ENCODE measurements around the gene APLF. TPM values are rescaled to one million over a fixed set of nuclear protein-coding genes. Genes with fewer than 3 reads are reported as not detected.

APLF gene
- total RNA-seq, 1 experiment from 2014 or later, result 5.5 TPM

DNA sequence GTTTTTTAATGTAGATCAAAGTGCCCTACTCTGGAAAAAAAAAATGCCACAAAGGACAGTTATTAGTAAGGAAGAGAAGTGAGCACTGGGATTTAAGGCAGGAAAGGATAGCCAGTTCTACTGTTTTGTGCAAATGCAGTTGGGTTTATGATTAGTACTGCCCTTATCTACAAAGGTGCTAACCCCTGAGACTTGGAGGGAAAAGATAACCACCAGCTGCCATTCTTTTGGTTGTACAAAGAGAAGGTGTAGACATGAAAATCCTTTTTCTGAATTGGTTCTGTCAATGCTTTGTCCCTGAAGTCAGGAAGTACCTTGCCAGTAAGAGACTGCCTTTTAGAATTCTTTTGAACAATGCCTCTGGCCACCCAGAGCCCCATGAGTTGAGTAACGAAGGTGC is 11.3 kb downstream of the APLF start:
- CTCF ChIA-PET, result interaction anchor here (0.7 kb wide), 1 partner anchor 285 kb away, joined by 3 read pairs; no protein-coding TSS in a partner anchor
- Histone ChIP-seq H3K36me3 (ENCODE audit: insufficient read depth, low read length, poor library complexity, severe bottlenecking) (no peaks in the 10 kb centered on the region), H3K27me3 (replicated peaks; ENCODE audit: insufficient read depth, low read depth, low read length, poor library complexity) (no peaks in the 10 kb centered on the region), H3K4me1 (ENCODE audit: insufficient read depth, low read length, poor library complexity, severe bottlenecking) (no peaks in the 10 kb centered on the region), H3K4me3 (ENCODE audit: low read depth, low read length, poor library complexity, severe bottlenecking) (no peak overlapping the region), H3K9me3 (ENCODE audit: low read depth, low read length, poor library complexity, severe bottlenecking) (no peaks in the 10 kb centered on the region), H3K27ac (ENCODE audit: low read depth, low read length, poor library complexity, severe bottlenecking) (no peak overlapping the region)
- TF ChIP-seq, protein P1, sequence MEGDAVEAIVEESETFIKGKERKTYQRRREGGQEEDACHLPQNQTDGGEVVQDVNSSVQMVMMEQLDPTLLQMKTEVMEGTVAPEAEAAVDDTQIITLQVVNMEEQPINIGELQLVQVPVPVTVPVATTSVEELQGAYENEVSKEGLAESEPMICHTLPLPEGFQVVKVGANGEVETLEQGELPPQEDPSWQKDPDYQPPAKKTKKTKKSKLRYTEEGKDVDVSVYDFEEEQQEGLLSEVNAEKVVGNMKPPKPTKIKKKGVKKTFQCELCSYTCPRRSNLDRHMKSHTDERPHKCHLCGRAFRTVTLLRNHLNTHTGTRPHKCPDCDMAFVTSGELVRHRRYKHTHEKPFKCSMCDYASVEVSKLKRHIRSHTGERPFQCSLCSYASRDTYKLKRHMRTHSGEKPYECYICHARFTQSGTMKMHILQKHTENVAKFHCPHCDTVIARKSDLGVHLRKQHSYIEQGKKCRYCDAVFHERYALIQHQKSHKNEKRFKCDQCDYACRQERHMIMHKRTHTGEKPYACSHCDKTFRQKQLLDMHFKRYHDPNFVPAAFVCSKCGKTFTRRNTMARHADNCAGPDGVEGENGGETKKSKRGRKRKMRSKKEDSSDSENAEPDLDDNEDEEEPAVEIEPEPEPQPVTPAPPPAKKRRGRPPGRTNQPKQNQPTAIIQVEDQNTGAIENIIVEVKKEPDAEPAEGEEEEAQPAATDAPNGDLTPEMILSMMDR (conservative IDR thresholded peaks at IDR 0.05; ENCODE audit: low read depth, low read length), result no peak
- intact Hi-C loops (cut with micrococcal nuclease; ENCODE audit: unreplicated experiment), result no loop called here
- BruUV-seq (replicated peaks), result no TSS peak
- DNase-seq (ENCODE audit: low spot score), result no peak
- POLR2A ChIA-PET (ENCODE audit: low non-redundant PET), result no interaction called here

- CTCF ChIA-PET, result interaction anchor here (0.6 kb wide), 1 partner anchor 363 kb away, joined by 3 read pairs; no protein-coding TSS in a partner anchor
- intact Hi-C loops (cut with micrococcal nuclease; ENCODE audit: unreplicated experiment), result no loop called here
- no peaks in the 10 kb centered on the region for H3K9me3 ChIP-seq (ENCODE audit: low read depth, low read length, poor library complexity, severe bottlenecking)
- TF ChIP-seq EZH2 (IDR thresholded peaks at IDR 0.05; ENCODE audit: borderline replicate concordance, low read depth, low read length, poor library complexity, severe bottlenecking), result no peak
- TF ChIP-seq, protein P1 (conservative IDR thresholded peaks at IDR 0.05; ENCODE audit: low read depth, low read length), result no peak
- H3K27me3 ChIP-seq (replicated peaks; ENCODE audit: insufficient read depth, low read depth, low read length, poor library complexity), result no peaks in the 10 kb centered on the region
- H3K36me3 ChIP-seq (ENCODE audit: insufficient read depth, low read length, poor library complexity, severe bottlenecking), result no peaks in the 10 kb centered on the region
- no peak for DNase-seq (ENCODE audit: low spot score)
- POLR2A ChIA-PET (ENCODE audit: low non-redundant PET), result no interaction called here
- no peak overlapping the region for H3K27ac ChIP-seq (ENCODE audit: low read depth, low read length, poor library complexity, severe bottlenecking)
- H3K4me1 ChIP-seq (ENCODE audit: insufficient read depth, low read length, poor library complexity, severe bottlenecking), result peaks cover 5% of the 10 kb centered on the region
- no peak overlapping the region for H3K4me3 ChIP-seq (ENCODE audit: low read depth, low read length, poor library complexity, severe bottlenecking)
- BruUV-seq (replicated peaks), result no TSS peak
Observed at GRCh38 chr2:68482296-68482820, 15.0 kb downstream of the APLF start.

- no TSS peak for BruUV-seq (replicated peaks)
- DNase-seq (ENCODE audit: low spot score), result no peak
- H3K36me3 ChIP-seq (ENCODE audit: insufficient read depth, low read length, poor library complexity, severe bottlenecking), result no peaks in the 10 kb centered on the region
- CTCF ChIA-PET, result interaction anchor here (0.6 kb wide), 1 partner anchor 363 kb away, joined by 3 read pairs; no protein-coding TSS in a partner anchor
- H3K27me3 ChIP-seq (replicated peaks; ENCODE audit: insufficient read depth, low read depth, low read length, poor library complexity), result no peaks in the 10 kb centered on the region
- TF ChIP-seq, protein P1 (conservative IDR thresholded peaks at IDR 0.05; ENCODE audit: low read depth, low read length), result no peak
- no peak for TF ChIP-seq EZH2 (IDR thresholded peaks at IDR 0.05; ENCODE audit: borderline replicate concordance, low read depth, low read length, poor library complexity, severe bottlenecking)
- peaks cover 9% of the 10 kb centered on the region for H3K4me1 ChIP-seq (ENCODE audit: insufficient read depth, low read length, poor library complexity, severe bottlenecking)
- intact Hi-C loops (cut with micrococcal nuclease; ENCODE audit: unreplicated experiment), result no loop called here
- POLR2A ChIA-PET (ENCODE audit: low non-redundant PET), result interaction anchor here (0.6 kb wide), 1 partner anchor 20 kb away, joined by 5 read pairs; no protein-coding TSS in a partner anchor
- H3K9me3 ChIP-seq (ENCODE audit: low read depth, low read length, poor library complexity, severe bottlenecking), result no peaks in the 10 kb centered on the region
- H3K4me3 ChIP-seq (ENCODE audit: low read depth, low read length, poor library complexity, severe bottlenecking), result no peak overlapping the region
- H3K27ac ChIP-seq (ENCODE audit: low read depth, low read length, poor library complexity, severe bottlenecking), result no peak overlapping the region
Observed at GRCh38 chr2:68483011-68483410, 15.6 kb downstream of the APLF start.
